ENCODE data around the gene IQSEC1. TPM values are rescaled to one million over a fixed set of nuclear protein-coding genes. Genes with fewer than 3 reads are reported as not detected.

IQSEC1 gene
- total RNA-seq, 1 experiment from 2014 or later, result 13.3 TPM

- Mint-ChIP-seq H3K36me3 (ENCODE audit: insufficient read depth, unreplicated experiment) (peaks cover 6% of the 10 kb centered on the region), H3K9me3 (ENCODE audit: low read depth, unreplicated experiment) (no peaks in the 10 kb centered on the region), H3K4me3 (ENCODE audit: low read depth, unreplicated experiment) (no peak overlapping the region), H3K27me3 (ENCODE audit: unreplicated experiment) (peaks cover 50% of the 10 kb centered on the region), H3K27ac (ENCODE audit: unreplicated experiment) (no peak overlapping the region), H3K4me1 (ENCODE audit: low read depth, unreplicated experiment) (peaks cover 9% of the 10 kb centered on the region)
- intact Hi-C loops (cut with micrococcal nuclease; ENCODE audit: unreplicated experiment), result loop anchor here (5.0 kb wide), 3 partner anchors 71 to 756 kb away; no protein-coding TSS in a partner anchor
- CTCF ChIA-PET, result interaction anchor here (0.6 kb wide), 1 partner anchor 408 kb away, joined by 8 read pairs; no protein-coding TSS in a partner anchor
- no TSS peak for BruUV-seq (replicated peaks)
- no peak for TF ChIP-seq CTCF (IDR thresholded peaks at IDR 0.05; ENCODE audit: unreplicated experiment)
- no peak for DNase-seq
These were observed 180.0 kb downstream of the IQSEC1 start for GRCh38 chr3:12893247-12893646.

DNA sequence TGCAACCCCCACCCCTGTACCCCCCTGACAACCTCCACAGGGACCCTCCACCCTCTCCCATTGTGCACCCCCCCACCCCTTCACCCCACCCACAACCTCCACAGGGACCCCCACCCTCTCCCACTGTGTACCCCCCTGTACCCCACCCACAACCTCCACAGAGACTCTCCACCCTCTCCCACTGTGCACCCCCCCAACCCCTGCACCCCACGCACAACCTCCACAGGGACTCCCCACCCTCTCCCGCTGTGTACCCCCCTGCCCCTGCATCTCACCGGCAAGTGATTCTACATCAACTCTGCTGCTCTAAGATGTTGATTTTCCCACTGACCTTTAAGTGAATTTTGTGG is 180.4 kb downstream of the IQSEC1 start:
- TF ChIP-seq CTCF (IDR thresholded peaks at IDR 0.05; ENCODE audit: unreplicated experiment), result no peak
- DNase-seq, result no peak
- no TSS peak for BruUV-seq (replicated peaks)
- intact Hi-C loops (cut with micrococcal nuclease; ENCODE audit: unreplicated experiment), result loop anchor here (5.0 kb wide), 3 partner anchors 71 to 756 kb away; no protein-coding TSS in a partner anchor
- Mint-ChIP-seq H3K4me3 (ENCODE audit: low read depth, unreplicated experiment) (no peak overlapping the region), H3K27me3 (ENCODE audit: unreplicated experiment) (peaks cover 53% of the 10 kb centered on the region), H3K36me3 (ENCODE audit: insufficient read depth, unreplicated experiment) (peaks cover 6% of the 10 kb centered on the region), H3K9me3 (ENCODE audit: low read depth, unreplicated experiment) (no peaks in the 10 kb centered on the region), H3K4me1 (ENCODE audit: low read depth, unreplicated experiment) (peaks cover 9% of the 10 kb centered on the region), H3K27ac (ENCODE audit: unreplicated experiment) (no peak overlapping the region)
- CTCF ChIA-PET, result interaction anchor here (0.6 kb wide), 2 partner anchors 267 to 408 kb away, joined by 3 to 8 read pairs; no protein-coding TSS in a partner anchor

DNA sequence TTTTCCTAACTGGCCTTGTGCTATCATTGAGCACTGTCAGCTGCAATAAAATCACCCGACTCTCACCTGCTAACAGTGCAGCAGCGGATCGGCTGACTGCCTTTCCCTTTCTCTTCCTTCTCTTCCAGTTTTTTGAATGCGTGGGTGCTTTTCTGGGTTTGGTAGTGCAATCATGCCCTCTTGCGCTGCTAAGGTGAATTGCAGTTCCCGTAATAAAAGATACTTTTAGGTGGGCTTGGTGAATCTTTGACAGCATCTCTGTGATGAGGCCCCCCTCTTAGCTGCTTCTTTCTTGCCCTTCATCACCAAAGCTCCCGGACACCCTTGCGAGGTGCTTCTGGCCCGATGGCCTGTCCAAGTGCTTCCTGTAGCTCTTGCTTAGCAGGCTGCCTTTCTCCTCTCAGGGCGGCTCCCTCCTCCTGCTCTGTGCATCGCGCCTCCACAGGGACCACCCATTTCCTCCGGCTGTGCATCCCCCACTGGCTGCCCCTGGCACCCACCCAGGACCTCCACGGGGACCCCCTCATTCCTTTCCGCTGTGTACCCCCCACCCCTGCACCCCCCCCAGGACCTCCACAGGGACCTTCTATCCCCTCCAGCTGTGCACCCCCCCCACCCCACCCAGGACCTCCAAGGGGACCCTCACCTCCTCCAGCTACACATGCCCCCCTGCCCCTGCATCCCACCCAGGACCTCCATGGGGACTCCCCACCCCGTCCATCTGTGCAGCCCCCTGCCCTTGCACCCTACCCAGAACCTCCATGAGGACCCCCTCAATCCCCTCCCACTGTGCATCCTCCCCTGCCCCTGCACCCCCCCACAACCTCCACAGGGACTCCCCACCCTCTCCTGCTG is 181.0 kb downstream of the IQSEC1 start:
- CTCF ChIA-PET, result interaction anchor here (0.6 to 2.3 kb wide), 6 partner anchors 11 to 266 kb away, joined by 3 to 8 read pairs (median 4); no protein-coding TSS in a partner anchor
- Mint-ChIP-seq H3K9me3 (ENCODE audit: low read depth, unreplicated experiment) (no peaks in the 10 kb centered on the region), H3K27ac (ENCODE audit: unreplicated experiment) (no peak overlapping the region), H3K36me3 (ENCODE audit: insufficient read depth, unreplicated experiment) (peaks cover 6% of the 10 kb centered on the region), H3K4me3 (ENCODE audit: low read depth, unreplicated experiment) (peak overlapping the region; percentile 11), H3K27me3 (ENCODE audit: unreplicated experiment) (peaks cover 59% of the 10 kb centered on the region), H3K4me1 (ENCODE audit: low read depth, unreplicated experiment) (peaks cover 9% of the 10 kb centered on the region)
- BruUV-seq (replicated peaks), result no TSS peak
- TF ChIP-seq CTCF (IDR thresholded peaks at IDR 0.05; ENCODE audit: unreplicated experiment), result peak; percentile 82
- intact Hi-C loops (cut with micrococcal nuclease; ENCODE audit: unreplicated experiment), result loop anchor here (5.0 kb wide), 3 partner anchors 70 to 755 kb away; no protein-coding TSS in a partner anchor
- peak; percentile 45 for DNase-seq

- intact Hi-C loops (cut with micrococcal nuclease; ENCODE audit: unreplicated experiment), result loop anchor here (5.0 kb wide), 3 partner anchors 69 to 754 kb away; no protein-coding TSS in a partner anchor
- TF ChIP-seq CTCF (IDR thresholded peaks at IDR 0.05; ENCODE audit: unreplicated experiment), result no peak
- CTCF ChIA-PET, result interaction anchor here (0.9 to 2.3 kb wide), 5 partner anchors 12 to 68 kb away, joined by 3 to 8 read pairs (median 4); no protein-coding TSS in a partner anchor
These were observed 181.7 kb downstream of the IQSEC1 start for GRCh38 chr3:12891391-12891984.

More at GRCh38 chr3:12891391-12891984, 181.7 kb downstream of the IQSEC1 start:
- no peaks in the 10 kb centered on the region for H3K9me3 Mint-ChIP-seq (ENCODE audit: low read depth, unreplicated experiment)
- peaks cover 6% of the 10 kb centered on the region for H3K36me3 Mint-ChIP-seq (ENCODE audit: insufficient read depth, unreplicated experiment)
- peaks cover 9% of the 10 kb centered on the region for H3K4me1 Mint-ChIP-seq (ENCODE audit: low read depth, unreplicated experiment)
- H3K27me3 Mint-ChIP-seq (ENCODE audit: unreplicated experiment), result peaks cover 66% of the 10 kb centered on the region
- DNase-seq, result no peak
- H3K27ac Mint-ChIP-seq (ENCODE audit: unreplicated experiment), result no peak overlapping the region
- peak overlapping the region; percentile 11 for H3K4me3 Mint-ChIP-seq (ENCODE audit: low read depth, unreplicated experiment)
- BruUV-seq (replicated peaks), result no TSS peak
